GM12878 (cell line): ENCODE results near the gene SULT1C4. TPM values are rescaled to one million over a fixed set of nuclear protein-coding genes. Genes with fewer than 3 reads are reported as not detected.

Experiments used
- ATAC-seq: fragments of 200-7000 bp; cut with Tn5 transposase; 3 replicates; pipeline ENCODE4 v1.9.1; 2020; ENCODE audit warnings: mild to moderate bottlenecking, moderate library complexity
- BruUV-seq: library from RNA; stranded (reverse); fragments of 400-500 nt; replicated peaks from 2 replicates; lab custom pipeline; 2021; lab: Mats Ljungman, UMichigan
- CTCF ChIA-PET: fragments of 300-600 bp; sonication (Branson Sonifier 250); formaldehyde crosslinking; extraction: SDS; loops from one replicate; lab custom pipeline; 2021; ENCODE audit warnings: inconsistent platforms; lab: Yijun Ruan, JAX
- POLR2A ChIA-PET: fragments of 350-600 bp; formaldehyde crosslinking; extraction: SDS; loops from one replicate; lab custom pipeline; 2021; ENCODE audit warnings: inconsistent platforms; lab: Charles Lee
- RAD21 ChIA-PET: fragments of 300-600 bp; sonication (Branson Sonifier 250); formaldehyde crosslinking; loops from one replicate; lab custom pipeline; 2023; ENCODE audit warnings: antibody characterized with exemption; ENCODE audit not compliant: unreplicated experiment; lab: Charles Lee
- SMC1A ChIA-PET: fragments of 300-600 bp; sonication (Branson Sonifier 250); formaldehyde crosslinking; loops from one replicate; lab custom pipeline; 2023; ENCODE audit not compliant: unreplicated experiment, uncharacterized antibody; lab: Charles Lee
- DNase-seq: peaks from one replicate; pipeline ENCODE4 v3.0.0-alpha.2; 2011; ENCODE audit warnings: low read depth, low spot score
- FAIRE-seq: peaks from 3 replicates; lab custom pipeline; 2011; peaks lifted over from hg19 to GRCh38; lab: Jason Lieb, UNC
- H2AFZ ChIP-seq: 2 replicates; pipeline ENCODE4 v1.6.0; 2011; ENCODE audit warnings: low read depth, low read length, control low read depth; ENCODE audit not compliant: control insufficient read depth
- H3K27ac ChIP-seq: 2 replicates; pipeline ENCODE4 v1.5.1; 2011; ENCODE audit warnings: control low read depth; ENCODE audit not compliant: control insufficient read depth, insufficient read depth
- H3K27me3 ChIP-seq, 2 experiments: replicated peaks in 1 of 2; 2 replicates each; pipeline versions ENCODE4 v1.6.0 to v1.6.1; 2011; ENCODE audit warnings: low read length in 1 of 2; ENCODE audit not compliant: control insufficient read depth in 2 of 2, insufficient read depth in 2 of 2
- H3K36me3 ChIP-seq, 2 experiments: 2 replicates each; pipeline ENCODE4 v1.5.1; 2011; ENCODE audit warnings: low read length in 1 of 2; ENCODE audit not compliant: control insufficient read depth in 2 of 2, insufficient read depth in 2 of 2
- H3K4me1 ChIP-seq: 2 replicates; pipeline ENCODE4 v1.6.1; 2011; ENCODE audit warnings: mild to moderate bottlenecking, low read length, moderate library complexity, mixed read lengths; ENCODE audit not compliant: control insufficient read depth, insufficient read depth
- H3K4me2 ChIP-seq: 2 replicates; pipeline ENCODE4 v1.6.0; 2011; ENCODE audit warnings: control low read depth; ENCODE audit not compliant: control insufficient read depth, insufficient read depth
- H3K4me3 ChIP-seq: fragments of 200-600 bp; sonication (generic); 2 replicates; pipeline ENCODE4 v1.5.1; 2016
- H3K79me2 ChIP-seq: 2 replicates; pipeline ENCODE4 v1.6.0; 2011; ENCODE audit warnings: low read length; ENCODE audit not compliant: control insufficient read depth, insufficient read depth
- H3K9ac ChIP-seq: 2 replicates; pipeline ENCODE4 v1.8.0; 2011; ENCODE audit warnings: low read length, control low read depth, mixed read lengths; ENCODE audit not compliant: control insufficient read depth, insufficient read depth
- H3K9me3 ChIP-seq: replicated peaks from 3 replicates; pipeline ENCODE4 v1.5.1; 2011; ENCODE audit warnings: mild to moderate bottlenecking, low read length; ENCODE audit not compliant: control insufficient read depth, insufficient read depth
- H4K20me1 ChIP-seq: 2 replicates; pipeline ENCODE4 v1.6.0; 2011; ENCODE audit not compliant: control insufficient read depth, insufficient read depth
- BMI1 ChIP-seq: fragments of 450-650 bp; IDR thresholded peaks from 2 replicates; pipeline ENCODE4 v1.6.1; 2016; ENCODE audit warnings: mild to moderate bottlenecking, moderate library complexity, borderline replicate concordance
- ESRRA ChIP-seq: IDR thresholded peaks from 2 replicates; pipeline ENCODE4 v1.6.1; 2012; ENCODE audit warnings: mild to moderate bottlenecking, low read length, improper control_type of control experiment
- FOXM1 ChIP-seq: IDR thresholded peaks from 2 replicates; pipeline ENCODE4 v1.6.1; 2012; ENCODE audit warnings: low read depth, mild to moderate bottlenecking, inconsistent platforms, low read length, moderate library complexity
- HCFC1 ChIP-seq: fragments of 150-350 bp; IDR thresholded peaks from 2 replicates; pipeline ENCODE4 v1.6.1; 2014; ENCODE audit warnings: low read length
- KAT2A ChIP-seq: conservative IDR thresholded peaks from 2 replicates; pipeline ENCODE4 v1.6.1; 2011; ENCODE audit warnings: low read depth, low read length; ENCODE audit not compliant: control insufficient read depth
- MTA2 ChIP-seq: fragments of 450-650 bp; IDR thresholded peaks from 2 replicates; pipeline ENCODE4 v1.6.1; 2016; ENCODE audit warnings: low read depth, mild to moderate bottlenecking, moderate library complexity
- MTA3 ChIP-seq: IDR thresholded peaks from 2 replicates; pipeline ENCODE4 v1.6.1; 2012; ENCODE audit warnings: low read length, inconsistent platforms, borderline replicate concordance
- MYC ChIP-seq: IDR thresholded peaks from 2 replicates; pipeline ENCODE4 v1.6.1; 2011; ENCODE audit warnings: mild to moderate bottlenecking, low read length, moderate library complexity, inconsistent platforms; ENCODE audit not compliant: insufficient read depth, insufficient replicate concordance, insufficient read length, severe bottlenecking
- NFIC ChIP-seq: IDR thresholded peaks from 2 replicates; pipeline ENCODE4 v1.6.1; 2012; ENCODE audit warnings: low read depth, mild to moderate bottlenecking, inconsistent platforms, low read length, moderate library complexity
- RB1 ChIP-seq: fragments of 450-650 bp; formaldehyde crosslinking; IDR thresholded peaks from 2 replicates; pipeline ENCODE4 v1.6.1; 2017; ENCODE audit warnings: mild to moderate bottlenecking, borderline replicate concordance
- TCF7 ChIP-seq: IDR thresholded peaks from 2 replicates; pipeline ENCODE4 v1.6.1; 2014; ENCODE audit warnings: antibody characterized with exemption, borderline replicate concordance
- WGBS: methylation state at CpG from one replicate; pipeline ENCODE4 v1.1.6; 2016; ENCODE audit warnings: low lambda C conversion rate; ENCODE audit not compliant: insufficient replicate concordance, insufficient coverage; ENCODE audit errors: missing lambda C conversion rate; 5-methylcytosine and 5-hydroxymethylcytosine counted together
- in situ Hi-C: fragments of 300-500 bp; cut with MboI; formaldehyde crosslinking; loops from 9 replicates; pipeline ENCODE4 v1.14.3; 2018; ENCODE audit warnings: mixed read lengths
- intact Hi-C: fragments of 100-400 bp; cut with micrococcal nuclease; formaldehyde crosslinking; loops from one replicate; pipeline ENCODE4 v1.14.2; 2022; ENCODE audit not compliant: unreplicated experiment
- polyA plus RNA-seq, 11 experiments: library from polyadenylated mRNA; depleted of rRNA in 4 of 11; unstranded in 6 of 11; stranded (reverse) in 5 of 11; fragments of >200 nt; fragmentation: Nextera tagmentation in 4 of 11; fragmentation: Illumina TruSeq in 1 of 11; extraction: Ambion mirVana in 4 of 11; extraction: Trizol in 1 of 11; gene quantifications; 1 replicate in 1 of 11; 2 replicates in 10 of 11; pipeline versions ENCODE4 v1.2.1 to v1.2.3, GENCODE V29; 2011 to 2016; ENCODE audit warnings: inconsistent platforms in 2 of 11, missing spikeins in 2 of 11, low read depth in 1 of 11
- total RNA-seq, 4 experiments: library from RNA; depleted of rRNA in 3 of 4; stranded (reverse); fragments of >200 nt in 3 of 4; fragmentation: Illumina TruSeq in 1 of 4; extraction: Trizol in 1 of 4; gene quantifications; 2 replicates each; pipeline versions ENCODE4 v1.2.1 to v1.2.3, GENCODE V29; 2013 to 2021
- TF ChIP-seq, protein P1 (sequence below): fragments of 450-650 bp; IDR thresholded peaks from 2 replicates; pipeline ENCODE4 v1.6.1; 2014; ENCODE audit warnings: mild to moderate bottlenecking

Gene SULT1C4
- total and polyA plus RNA-seq, 10 of the 15 experiments (the other 5 are each of a cell fraction or from before 2014, with no cell fraction given): 0.04 TPM; not detected in 9

DNA sequence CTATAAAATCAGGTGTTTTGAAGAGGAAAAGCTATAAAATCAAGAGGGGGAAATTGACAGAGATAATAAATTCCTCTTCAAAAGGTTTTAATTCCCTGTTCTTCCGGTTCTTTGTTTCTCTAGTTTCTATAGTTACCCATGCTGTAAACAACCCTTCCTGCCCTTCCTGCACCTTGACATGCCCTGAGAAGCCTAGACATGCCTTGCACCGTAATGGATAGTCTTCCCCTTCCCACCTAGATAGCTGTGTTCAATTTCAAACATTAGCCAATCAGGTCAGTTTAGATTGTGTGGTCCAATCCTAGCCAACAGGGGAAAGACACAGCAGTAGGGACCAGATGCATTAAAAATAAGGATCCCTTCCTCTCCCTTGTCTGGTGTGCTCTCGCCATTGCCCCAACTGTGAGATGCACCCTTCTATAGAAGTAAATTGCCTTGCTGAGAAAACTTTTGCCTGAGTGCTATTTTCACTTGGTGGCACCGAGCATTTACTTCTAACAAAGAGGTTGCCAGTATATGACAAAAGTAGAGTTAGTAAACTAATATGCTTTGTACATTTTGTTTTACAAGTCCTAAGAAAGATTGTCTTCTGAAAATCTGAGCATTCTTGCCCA is 27.1 kb downstream of the SULT1C4 start:
- in situ Hi-C loops (no loop called here), intact Hi-C loops (no loop called here)
- CTCF ChIA-PET: interaction anchor here (0.7 to 1.2 kb wide), 2 partner anchors 9 to 179 kb away, joined by 3 to 4 read pairs; no protein-coding TSS in a partner anchor
- Histone ChIP-seq H4K20me1 (no peaks in the 10 kb centered on the region), H3K4me1 (no peaks in the 10 kb centered on the region), H3K9me3 (peaks cover 5% of the 10 kb centered on the region; the same call in 2 of the 3 replicates), H3K36me3 (no peaks in the 10 kb centered on the region), H3K4me3 (no peak overlapping the region), H3K79me2 (no peaks in the 10 kb centered on the region), H3K4me2 (no peak overlapping the region), H3K27ac (no peak overlapping the region), H2AFZ (no peak overlapping the region), H3K27me3 (no peaks in the 10 kb centered on the region), H3K9ac (no peak overlapping the region)
- FAIRE-seq (no peak), ATAC-seq (no peak), DNase-seq (no peak)
- WGBS: 17% methylated on average over 4 of the region's 4 CpGs
- SMC1A ChIA-PET: interaction anchor here (1.0 to 1.6 kb wide), 3 partner anchors 9 to 179 kb away, joined by 3 to 7 read pairs (median 4); no protein-coding TSS in a partner anchor
- RAD21 ChIA-PET: no interaction called here
- TF ChIP-seq RB1 (no peak), FOXM1 (no peak)
- POLR2A ChIA-PET: no interaction called here
- BruUV-seq: no TSS peak

DNA sequence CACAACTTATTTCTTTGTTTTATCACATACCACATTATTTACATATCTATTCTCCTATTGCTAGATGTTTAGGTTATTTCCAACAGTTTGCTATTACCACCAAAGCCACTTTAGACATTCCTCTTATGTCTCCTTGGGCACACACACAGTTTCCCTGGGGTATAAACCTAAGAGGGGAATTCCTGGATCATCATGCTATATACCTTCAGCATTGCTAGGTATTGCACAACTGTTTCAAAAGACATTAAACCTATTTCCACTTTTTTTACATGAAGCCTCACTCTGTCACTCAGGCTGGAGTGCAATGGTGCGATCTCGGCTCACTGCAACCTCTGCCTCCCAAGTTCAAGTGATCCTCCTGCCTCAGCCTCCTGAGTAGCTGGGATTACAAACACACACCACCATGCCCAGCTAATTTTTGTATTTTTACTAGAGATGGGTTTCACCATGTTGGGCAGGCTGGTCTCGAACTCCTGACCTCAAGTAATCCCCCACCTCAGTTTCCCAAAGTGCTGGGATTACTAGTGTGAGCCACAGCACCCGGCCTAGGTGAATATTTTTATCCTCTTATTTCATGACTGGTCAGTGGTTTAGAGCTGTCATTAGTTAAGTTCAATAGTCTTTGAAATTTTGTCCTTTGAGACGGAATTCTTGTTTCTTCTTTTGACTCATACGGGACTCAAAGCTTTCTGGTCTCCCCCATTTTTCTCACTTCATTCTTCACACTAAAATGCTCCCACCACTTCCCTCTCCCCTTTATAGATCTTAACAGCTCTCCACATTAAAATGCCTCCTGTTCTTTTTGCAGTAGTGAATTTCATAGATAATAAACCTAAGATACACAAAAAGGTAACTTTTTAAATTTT is 30.3 kb downstream of the SULT1C4 start:
- ATAC-seq: peak; percentile 83
- FAIRE-seq: no peak
- H3K4me2 ChIP-seq: no peak overlapping the region
- H4K20me1 ChIP-seq: no peaks in the 10 kb centered on the region
- in situ Hi-C loops: no loop called here
- H3K27ac ChIP-seq: no peak overlapping the region
- H3K9ac ChIP-seq: no peak overlapping the region
- 40% methylated on average over 6 of the region's 6 CpGs for WGBS
- RAD21 ChIA-PET: interaction anchor here (0.7 to 1.1 kb wide), 3 partner anchors 19 to 167 kb away, joined by 3 to 4 read pairs (median 3); no protein-coding TSS in a partner anchor
- H3K79me2 ChIP-seq: no peaks in the 10 kb centered on the region
- H3K36me3 ChIP-seq: no peaks in the 10 kb centered on the region
- H3K4me3 ChIP-seq: no peak overlapping the region
- peak; percentile 37 for DNase-seq
- intact Hi-C loops: loop anchor here (2.0 kb wide), 1 partner anchor 41 kb away; the partner anchor contains the start of gene GCC2
- no TSS peak for BruUV-seq
- H3K4me1 ChIP-seq: no peaks in the 10 kb centered on the region
- H2AFZ ChIP-seq: no peak overlapping the region
- peaks cover 5% of the 10 kb centered on the region; the same call in 2 of the 3 replicates for H3K9me3 ChIP-seq
- CTCF ChIA-PET: no interaction called here
- SMC1A ChIA-PET: interaction anchor here (0.6 to 1.2 kb wide), 5 partner anchors 11 to 172 kb away, joined by 3 to 4 read pairs (median 3); no protein-coding TSS in a partner anchor
- no peaks in the 10 kb centered on the region for H3K27me3 ChIP-seq
- POLR2A ChIA-PET: interaction anchor here (0.6 kb wide), 1 partner anchor 26 kb away, joined by 5 read pairs; no protein-coding TSS in a partner anchor
- TF ChIP-seq, protein P1, sequence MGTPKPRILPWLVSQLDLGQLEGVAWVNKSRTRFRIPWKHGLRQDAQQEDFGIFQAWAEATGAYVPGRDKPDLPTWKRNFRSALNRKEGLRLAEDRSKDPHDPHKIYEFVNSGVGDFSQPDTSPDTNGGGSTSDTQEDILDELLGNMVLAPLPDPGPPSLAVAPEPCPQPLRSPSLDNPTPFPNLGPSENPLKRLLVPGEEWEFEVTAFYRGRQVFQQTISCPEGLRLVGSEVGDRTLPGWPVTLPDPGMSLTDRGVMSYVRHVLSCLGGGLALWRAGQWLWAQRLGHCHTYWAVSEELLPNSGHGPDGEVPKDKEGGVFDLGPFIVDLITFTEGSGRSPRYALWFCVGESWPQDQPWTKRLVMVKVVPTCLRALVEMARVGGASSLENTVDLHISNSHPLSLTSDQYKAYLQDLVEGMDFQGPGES: no peak
- TF ChIP-seq MYC: no peak
- TF ChIP-seq NFIC: peak; percentile 85
- TF ChIP-seq TCF7: peak; percentile 75
- peak; percentile 53; the same call in 1 of the 2 replicates for TF ChIP-seq BMI1
- TF ChIP-seq MTA2: peak; percentile 85
- no peak for TF ChIP-seq RB1
- TF ChIP-seq HCFC1: no peak
- TF ChIP-seq ESRRA: no peak
- no peak for TF ChIP-seq KAT2A
- TF ChIP-seq MTA3: 0 out of 2 replicates have a peak, but pooled peaks have one; percentile 36
